ENCODE data around the gene SEPTIN11.

The SEPTIN11 gene

GRCh38 chr4:76981644-76982043, 32.1 kb downstream of the SEPTIN11 start:
- DNase-seq: no peak

DNA sequence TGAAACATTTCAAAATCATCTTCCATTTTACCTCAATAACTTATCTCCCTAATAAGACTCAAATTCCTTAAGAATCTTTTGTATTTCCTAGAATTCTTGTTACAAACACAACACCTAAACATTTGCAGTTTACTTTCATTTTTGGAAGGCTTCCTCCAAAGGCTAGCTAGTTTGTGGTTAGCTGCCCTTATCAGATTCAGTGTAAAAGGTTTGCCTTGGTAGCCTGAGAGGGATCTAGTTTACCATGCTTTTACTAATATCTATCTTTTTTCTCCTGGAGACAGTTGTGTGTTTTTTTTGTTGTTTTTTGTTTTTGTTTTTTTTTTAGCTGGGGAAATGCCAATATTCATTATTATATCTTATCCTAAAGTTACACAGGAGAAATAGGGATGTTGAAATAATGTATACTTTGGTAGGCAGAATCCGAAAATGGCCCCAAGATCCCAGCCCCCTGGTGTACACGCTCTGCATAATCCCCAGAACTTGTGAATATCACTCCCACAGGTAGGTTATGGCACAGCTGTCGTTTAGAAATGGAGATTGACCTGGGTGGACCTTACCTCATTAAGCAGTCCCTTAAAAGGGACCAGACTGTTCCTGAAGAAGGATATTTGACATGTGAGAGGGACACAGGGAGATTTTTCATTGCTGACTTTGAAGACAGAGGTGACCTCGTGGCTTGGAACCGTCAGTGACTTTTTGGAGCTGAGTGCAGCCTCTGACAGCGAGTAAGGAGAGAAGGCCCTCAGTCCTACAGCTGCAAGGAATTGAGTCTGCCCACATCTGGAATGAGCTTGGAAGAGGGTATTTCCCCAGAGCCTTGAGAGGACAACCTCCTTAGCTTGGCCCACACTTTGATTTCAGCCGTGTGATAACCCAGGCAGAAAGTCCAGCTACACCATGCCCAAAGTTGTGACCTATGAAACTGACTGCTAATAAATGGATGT, 33.4 kb downstream of the SEPTIN11 start:
- DNase-seq: no peak

DNA sequence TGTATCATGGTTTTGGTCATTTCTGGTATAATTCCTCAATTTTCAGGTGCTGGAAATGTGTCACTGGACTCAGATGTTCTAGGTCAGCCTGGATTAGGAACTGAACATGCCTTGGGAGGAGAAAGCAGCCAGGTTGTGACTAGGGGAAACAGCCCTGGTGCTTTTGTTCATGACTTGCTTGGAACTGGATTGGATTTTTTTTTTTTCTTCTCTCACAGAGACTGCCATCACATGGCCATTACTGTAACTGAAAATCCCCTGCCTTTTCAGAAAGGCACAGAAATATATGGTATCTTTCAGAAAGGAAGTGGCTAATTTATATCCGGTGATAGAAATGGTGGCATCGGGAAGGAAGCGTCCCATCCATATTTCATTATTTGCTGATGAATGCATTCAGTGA, 34.6 kb downstream of the SEPTIN11 start:
- DNase-seq: no peak

GRCh38 chr4:76984788-76985211, 35.2 kb downstream of the SEPTIN11 start:
- DNase-seq: no peak

DNA sequence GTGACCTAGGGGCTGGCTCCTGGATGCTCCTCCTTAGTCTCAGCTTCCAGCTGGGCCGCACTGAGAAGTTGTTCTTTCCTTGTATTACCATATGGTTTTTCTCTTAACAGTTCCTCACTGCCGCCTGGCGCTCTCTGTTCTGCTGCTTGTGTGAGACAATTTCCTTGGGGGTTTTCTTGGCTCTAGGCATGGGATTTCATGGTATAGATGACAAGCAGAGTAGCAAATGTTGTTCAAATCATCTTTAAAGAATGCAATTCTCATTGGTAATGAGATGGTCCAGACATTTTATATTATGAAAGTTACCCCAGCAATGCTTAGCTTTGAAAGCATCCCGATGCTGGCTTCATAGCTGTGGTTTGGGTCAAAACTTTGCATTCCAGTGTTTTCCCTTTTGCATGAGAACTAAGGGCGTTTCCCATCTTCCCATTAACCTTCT, 37.6 kb downstream of the SEPTIN11 start:
- no peak for DNase-seq

GRCh38 chr4:76987685-76988084, 38.1 kb downstream of the SEPTIN11 start:
- DNase-seq: no peak

DNA sequence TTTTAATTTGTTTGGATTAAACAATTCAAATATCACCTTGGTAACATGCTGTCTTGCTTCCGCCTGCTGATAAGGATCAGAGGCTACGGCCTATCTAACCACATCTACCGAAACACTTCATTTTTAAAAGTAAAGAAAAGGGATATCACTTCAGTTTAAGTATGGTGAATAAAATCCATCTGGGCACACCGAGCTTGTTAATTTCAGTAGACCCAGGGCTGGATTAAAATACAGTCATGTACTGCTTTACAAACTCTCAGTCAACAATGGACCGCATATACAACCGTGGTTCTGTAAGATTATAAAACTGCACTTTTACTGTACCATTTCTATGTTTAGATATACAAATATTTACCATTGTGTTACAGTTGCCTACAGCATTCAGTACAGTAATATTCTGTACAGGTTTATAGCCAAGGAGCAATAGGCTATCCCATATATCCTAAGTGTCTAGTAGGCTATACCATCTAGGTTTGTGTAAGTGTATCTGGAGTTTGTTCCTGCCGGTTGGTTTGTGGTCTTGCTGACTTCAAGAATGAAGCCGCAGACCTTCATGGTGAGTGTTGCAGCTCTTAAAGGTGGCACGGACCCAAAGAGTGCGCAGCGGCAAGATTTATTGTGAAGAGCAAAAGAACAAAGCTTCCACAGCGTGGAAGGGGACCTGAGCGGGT, 40.0 kb downstream of the SEPTIN11 start:
- DNase-seq: no peak

DNA sequence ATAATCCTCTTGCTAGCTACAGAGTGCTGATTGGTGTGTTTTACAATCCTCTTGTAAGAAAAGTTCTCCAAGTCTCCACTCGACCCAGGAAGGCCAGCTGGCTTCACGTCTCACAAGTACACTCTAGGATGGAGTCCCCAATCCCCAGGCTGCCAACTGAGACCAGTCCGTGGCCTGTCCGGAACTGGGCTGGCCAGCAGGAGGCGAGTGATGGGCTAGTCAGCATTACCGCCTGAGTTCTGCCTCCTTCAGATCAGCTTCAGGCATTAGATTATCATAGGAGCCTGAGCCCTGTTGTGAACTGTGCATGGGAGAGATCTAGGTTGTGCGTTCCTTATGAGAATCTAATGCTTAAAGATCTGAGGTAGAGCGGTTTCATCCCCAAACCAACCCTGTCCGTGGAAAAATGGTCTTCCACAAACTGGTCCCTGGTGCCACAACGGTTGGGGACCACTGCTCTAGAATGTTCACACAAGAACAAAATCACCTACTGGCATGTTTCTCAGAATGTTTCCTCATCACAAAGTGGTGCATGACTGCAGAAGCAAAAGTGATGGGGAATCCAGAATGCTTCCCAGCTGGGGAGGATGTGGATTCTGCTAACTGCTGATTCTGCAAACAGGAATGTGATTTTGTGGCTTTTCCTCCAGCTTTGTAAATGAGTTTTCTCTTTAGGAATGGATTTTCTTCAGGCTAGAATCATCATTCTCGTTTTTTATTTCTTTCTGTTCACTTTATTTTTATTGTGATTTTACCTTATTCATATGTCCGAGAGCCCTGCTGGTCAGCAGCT, 40.9 kb downstream of the SEPTIN11 start:
- DNase-seq: no peak

DNA sequence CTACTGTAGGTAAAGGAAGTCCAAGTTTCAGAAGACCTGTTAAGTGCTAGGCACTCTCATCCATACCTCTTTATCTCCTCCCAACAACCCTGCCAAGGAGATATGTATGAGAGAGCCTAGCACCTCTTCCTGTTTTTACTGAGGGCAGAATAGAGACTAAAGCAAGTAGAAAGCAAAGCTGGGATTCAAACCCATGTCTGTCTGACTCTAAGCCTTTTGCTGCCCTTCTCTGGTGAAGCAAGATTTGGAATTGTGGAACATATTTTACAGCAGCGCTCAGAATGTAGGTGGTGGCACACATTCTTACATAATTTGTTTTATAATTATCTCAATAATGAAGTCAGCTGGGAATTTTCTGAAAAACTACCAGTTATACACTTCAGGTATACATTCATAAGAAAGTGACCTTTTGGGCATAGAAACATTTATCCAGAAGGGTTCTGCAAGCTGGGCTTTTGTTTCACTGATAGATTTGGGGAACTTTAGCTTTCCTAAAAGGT, 41.7 kb downstream of the SEPTIN11 start:
- DNase-seq: no peak

DNA sequence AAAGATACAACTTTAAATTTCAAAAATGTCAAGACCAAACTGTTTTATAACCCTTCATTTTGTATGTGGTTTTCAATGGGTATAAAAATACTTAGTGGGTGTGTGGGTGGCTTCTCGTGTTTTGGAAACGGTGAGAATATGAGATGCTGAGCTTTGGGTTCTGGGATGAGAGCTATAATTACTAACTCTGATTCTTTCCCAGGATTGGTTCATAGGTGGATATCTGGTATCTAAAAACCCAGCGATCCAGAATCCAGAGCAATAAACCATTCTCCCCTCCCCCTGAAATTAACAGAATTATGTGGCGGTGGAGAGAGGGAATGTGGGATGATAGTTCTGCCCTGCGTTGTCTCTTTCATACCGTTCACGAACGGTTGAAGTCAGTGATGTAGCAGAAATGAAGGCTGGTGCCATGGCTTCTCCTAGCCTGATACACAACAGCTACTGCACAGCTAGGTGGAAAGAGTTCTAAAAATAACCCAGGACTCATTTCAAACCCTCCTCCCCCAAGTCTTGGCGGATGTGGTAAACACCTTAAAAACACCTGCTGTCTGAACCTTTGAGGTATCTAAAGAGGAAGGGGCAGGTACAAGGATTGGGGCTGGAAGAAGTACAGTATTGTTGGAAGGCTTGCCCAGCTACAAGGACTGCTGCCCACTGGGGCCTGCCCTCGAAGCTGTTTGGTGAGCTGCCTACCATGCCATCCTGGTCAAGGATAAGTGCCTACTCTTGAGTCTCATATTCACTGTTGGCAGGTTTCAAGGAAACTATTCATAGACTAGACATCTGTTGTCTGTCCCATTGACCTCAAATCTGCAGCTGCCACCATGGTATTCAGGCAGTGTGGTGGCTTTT, 44.5 kb downstream of the SEPTIN11 start:
- no peak for DNase-seq

DNA sequence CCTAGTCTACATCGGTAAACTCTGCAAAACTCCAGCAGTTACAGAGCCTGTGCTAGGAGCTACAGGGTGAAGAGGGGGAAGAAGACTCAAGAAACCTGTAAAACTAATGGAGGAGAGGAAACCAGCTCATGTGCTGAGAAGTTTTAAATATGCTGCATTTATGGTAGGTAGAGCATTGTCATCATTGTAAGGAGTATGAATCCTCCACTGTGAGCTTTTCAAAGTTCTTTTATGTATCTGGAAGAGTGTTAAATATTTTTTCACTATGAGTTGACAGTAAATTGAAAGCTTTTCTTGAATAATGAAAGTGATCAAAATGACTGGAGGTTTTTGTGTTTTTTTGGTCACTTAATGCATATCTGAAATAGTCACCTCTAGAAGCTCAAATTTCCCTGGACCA, 46.2 kb downstream of the SEPTIN11 start:
- no peak for DNase-seq

DNA sequence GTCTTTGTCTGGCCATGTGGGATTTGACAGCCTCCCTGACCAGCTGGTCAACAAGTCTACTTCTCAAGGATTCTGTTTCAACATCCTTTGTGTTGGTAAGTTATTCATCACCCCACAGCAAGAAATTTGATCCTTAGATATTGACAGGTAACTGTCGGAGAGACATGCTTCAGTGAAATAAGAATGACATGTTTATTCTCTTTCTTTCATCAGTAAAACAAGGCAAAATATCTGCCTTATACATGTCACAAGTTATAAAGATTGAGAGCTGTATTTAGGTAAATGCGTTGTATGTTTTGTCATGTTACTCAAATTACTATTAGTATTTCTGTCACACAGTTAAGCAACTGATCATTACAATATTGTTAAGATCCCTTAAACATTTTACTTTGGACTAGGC, 46.9 kb downstream of the SEPTIN11 start:
- DNase-seq: no peak

DNA sequence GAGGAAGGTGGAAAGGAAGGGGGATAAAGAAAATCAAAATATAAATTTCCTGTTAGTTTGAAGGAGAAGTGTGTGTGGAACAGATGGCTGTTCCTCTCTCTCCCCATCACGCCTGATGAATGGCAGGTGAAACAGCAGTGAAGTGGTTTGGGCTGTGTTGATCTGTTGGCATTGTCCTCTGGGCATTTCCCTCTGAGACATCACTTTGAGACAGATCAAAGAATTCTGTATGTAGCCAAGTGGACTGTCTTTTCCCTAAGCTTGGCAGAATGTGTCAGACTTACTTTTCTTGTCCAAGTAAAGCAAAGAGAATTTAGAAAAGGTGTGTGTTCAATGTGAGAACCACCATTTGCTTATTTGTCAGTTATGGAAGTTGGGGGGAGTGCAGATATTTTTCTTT, 47.5 kb downstream of the SEPTIN11 start:
- no peak for DNase-seq

- DNase-seq: no peak
Observed at GRCh38 chr4:76997532-76997931, 48.0 kb downstream of the SEPTIN11 start.

DNA sequence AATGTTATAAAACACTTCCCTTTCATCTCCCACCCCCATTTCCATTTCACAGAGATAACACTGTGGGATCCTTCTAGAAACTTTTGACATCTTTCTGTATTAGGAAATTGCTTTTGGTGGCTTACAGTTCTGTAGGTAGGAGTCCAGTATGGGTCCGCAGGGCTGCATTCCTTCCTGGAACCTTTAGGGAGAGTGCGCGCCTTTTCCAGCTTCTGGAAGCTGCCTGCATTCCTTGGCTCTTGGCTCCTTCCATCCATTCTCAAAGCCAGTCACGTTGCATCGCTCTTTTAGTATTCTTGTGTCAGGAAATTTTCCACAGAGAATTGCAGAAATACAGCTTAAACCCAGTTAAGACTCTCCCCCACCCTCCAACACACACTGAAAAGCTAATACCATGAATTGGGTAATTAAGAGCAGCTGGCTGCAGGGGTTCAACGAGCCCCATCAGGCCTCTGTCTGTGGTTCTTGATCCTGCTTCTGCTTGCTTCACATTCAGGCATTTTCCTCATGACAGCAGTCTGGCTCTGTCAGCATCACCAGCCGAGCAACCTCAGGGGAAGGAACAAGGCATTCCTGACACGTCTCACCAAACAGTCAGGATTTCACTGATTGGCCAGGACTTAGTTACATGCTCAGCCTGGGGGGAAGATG, 48.8 kb downstream of the SEPTIN11 start:
- no peak for DNase-seq

Measured in NCI-H2081 (cell line).